NB4 (cell line): Measurements from ENCODE around the gene CCDC102B.
"Not testable (repeated sequence)": the region's sequence is repeated elsewhere in the genome, so short reads cannot be mapped to it uniquely, and the experiment has no call there.

Experiments used
- DNase-seq: peaks from one replicate; pipeline ENCODE4 v3.0.0; 2010; ENCODE audit warnings: low read depth
- H3K4me3 ChIP-seq: one replicate; pipeline ENCODE4 v1.5.1; 2011; ENCODE audit warnings: mild to moderate bottlenecking, low read depth, low read length, moderate library complexity
- CTCF ChIP-seq: IDR thresholded peaks from one replicate; pipeline ENCODE4 v1.5.1; 2012; ENCODE audit warnings: low read depth, low read length
- MAX ChIP-seq: IDR thresholded peaks from 2 replicates; pipeline ENCODE4 v1.6.1; 2011; ENCODE audit warnings: low read depth, low read length
- MYC ChIP-seq: IDR thresholded peaks from 2 replicates; pipeline ENCODE4 v1.6.1; 2011; ENCODE audit warnings: low read depth, low read length
- POLR2A ChIP-seq: IDR thresholded peaks from 2 replicates; pipeline ENCODE4 v1.6.1; 2011; ENCODE audit warnings: mild to moderate bottlenecking; ENCODE audit not compliant: insufficient read length; ENCODE audit errors: extremely low read depth

Gene CCDC102B

GRCh38 chr18:68783506-68783905, 14.4 kb upstream of the CCDC102B start:
- H3K4me3 ChIP-seq = no peak overlapping the region
- no peak for DNase-seq
- TF ChIP-seq CTCF (no peak), MYC (no peak), POLR2A (no peak), MAX (no peak)

- peak; percentile 6 for DNase-seq
- H3K4me3 ChIP-seq = no peak overlapping the region
- TF ChIP-seq MAX = no peak
- TF ChIP-seq CTCF = no peak
- TF ChIP-seq POLR2A = no peak
- TF ChIP-seq MYC = no peak
These were observed 13.8 kb upstream of the CCDC102B start for GRCh38 chr18:68784071-68784470.

- DNase-seq, H3K4me3 ChIP-seq: not testable (repeated sequence)
These were observed 7.6 kb upstream of the CCDC102B start for GRCh38 chr18:68790290-68790689.

- no peak for DNase-seq
- TF ChIP-seq CTCF = no peak
- no peak for TF ChIP-seq MYC
- no peak for TF ChIP-seq MAX
- no peak for TF ChIP-seq POLR2A
- no peak overlapping the region for H3K4me3 ChIP-seq
These were observed 6.1 kb upstream of the CCDC102B start for GRCh38 chr18:68791801-68792200.

- no peak for TF ChIP-seq POLR2A
- TF ChIP-seq MAX = no peak
- no peak for TF ChIP-seq MYC
- no peak for TF ChIP-seq CTCF
- DNase-seq = no peak
- H3K4me3 ChIP-seq = no peak overlapping the region
These were observed 3.9 kb upstream of the CCDC102B start for GRCh38 chr18:68793951-68794350.

- no peak overlapping the region for H3K4me3 ChIP-seq
- peak; percentile 34 for DNase-seq
- no peak for TF ChIP-seq CTCF
- no peak for TF ChIP-seq MAX
- no peak for TF ChIP-seq POLR2A
- no peak for TF ChIP-seq MYC
These were observed 767 bp upstream of the CCDC102B start for GRCh38 chr18:68796936-68797690.
